GM06990 (cell line): ENCODE measurements around the gene PRDM11.

ENCODE experiments used
- DNase-seq: peaks from one replicate; pipeline ENCODE4 v3.0.0-alpha.2; 2011; ENCODE audit not compliant: insufficient read length; ENCODE audit errors: extremely low read depth
- H3K27me3 ChIP-seq: replicated peaks from 2 replicates; pipeline ENCODE4 v1.6.0; 2011; ENCODE audit warnings: low read length; ENCODE audit not compliant: control insufficient read depth, insufficient read depth
- H3K36me3 ChIP-seq: 2 replicates; pipeline ENCODE4 v1.5.1; 2011; ENCODE audit warnings: low read length; ENCODE audit not compliant: control insufficient read depth, insufficient read depth
- H3K4me3 ChIP-seq: replicated peaks from 2 replicates; pipeline ENCODE4 v1.5.1; 2011; ENCODE audit warnings: low read depth, mild to moderate bottlenecking, control low read depth, low read length
- CTCF ChIP-seq: IDR thresholded peaks from 2 replicates; pipeline ENCODE4 v1.5.1; 2011; ENCODE audit warnings: low read length, control low read depth, mild to moderate bottlenecking, inconsistent platforms; ENCODE audit not compliant: insufficient read depth, poor library complexity, severe bottlenecking

PRDM11 gene

GRCh38 chr11:45143494-45143893 lies 2.9 kb upstream of the PRDM11 start:
- H3K4me3 ChIP-seq, result no peak overlapping the region

GRCh38 chr11:45144126-45145082 lies 2.0 kb upstream of the PRDM11 start:
- no peak for DNase-seq
- no peak for TF ChIP-seq CTCF
- no peak overlapping the region for H3K4me3 ChIP-seq
- H3K27me3 ChIP-seq, result 0 out of 2 replicates have a peak, but pooled peaks cover 3% of the 10 kb centered on the region
- H3K36me3 ChIP-seq, result no peaks in the 10 kb centered on the region

More at GRCh38 chr11:45143494-45143893, 2.9 kb upstream of the PRDM11 start:
- Histone ChIP-seq H3K27me3 (peaks cover 3% of the 10 kb centered on the region; the same call in 1 of the 2 replicates), H3K36me3 (no peaks in the 10 kb centered on the region)
- DNase-seq, result no peak
- TF ChIP-seq CTCF, result no peak

GRCh38 chr11:45145083-45145378 lies 1.4 kb upstream of the PRDM11 start:
- H3K36me3 ChIP-seq, result no peaks in the 10 kb centered on the region
- TF ChIP-seq CTCF, result no peak
- no peak for DNase-seq
- no peak overlapping the region for H3K4me3 ChIP-seq
- 0 out of 2 replicates have a peak, but pooled peaks cover 3% of the 10 kb centered on the region for H3K27me3 ChIP-seq

- Histone ChIP-seq H3K27me3 (0 out of 2 replicates have a peak, but pooled peaks cover 3% of the 10 kb centered on the region), H3K36me3 (no peaks in the 10 kb centered on the region), H3K4me3 (peak overlapping the region; percentile 62)
- no peak for DNase-seq
- no peak for TF ChIP-seq CTCF
These were observed 914 bp upstream of the PRDM11 start for GRCh38 chr11:45145379-45146071.

- Histone ChIP-seq H3K36me3 (no peaks in the 10 kb centered on the region), H3K27me3 (0 out of 2 replicates have a peak, but pooled peaks cover 3% of the 10 kb centered on the region), H3K4me3 (peak overlapping the region; percentile 63)
- TF ChIP-seq CTCF, result no peak
- peak; percentile 98 for DNase-seq
These were observed 734 bp downstream of the PRDM11 start for GRCh38 chr11:45147017-45147728.
